Adrenal gland (tissue), 12 donors: ENCODE results near the gene SOWAHD. TPM values are rescaled to one million over a fixed set of nuclear protein-coding genes. Genes with fewer than 3 reads are reported as not detected.
"Not testable (repeated sequence)": the region's sequence is repeated elsewhere in the genome, so short reads cannot be mapped to it uniquely, and the experiment has no call there.

Experiments
- DNase-seq, 7 donors: peaks; one replicate each; pipeline ENCODE4 v3.0.0-alpha.2; 2019 to 2020
- H3K27ac ChIP-seq, 5 donors: fragments of 200-600 bp; sonication (generic) in 4 of 5; 1 replicate in 3 of 5; 2 replicates in 2 of 5; pipeline versions ENCODE4 v1.5.1 to v1.8.0; 2016 to 2020; ENCODE audit warnings: mild to moderate bottlenecking in 1 of 5
- H3K27me3 ChIP-seq: fragments of 200-600 bp; 2 replicates; pipeline ENCODE4 v1.8.0; 2021
- H3K36me3 ChIP-seq, 2 donors: fragments of 200-600 bp; replicated peaks in 1 of 2; 1 replicate in 1 of 2; 2 replicates in 1 of 2; pipeline versions ENCODE4 v1.5.1 to v1.8.0; 2018 to 2022
- H3K4me1 ChIP-seq, 2 donors: fragments of 200-600 bp; replicated peaks in 1 of 2; 1 replicate in 1 of 2; 2 replicates in 1 of 2; pipeline versions ENCODE4 v1.5.1 to v1.8.0; 2018 to 2021
- H3K4me3 ChIP-seq, 4 donors: fragments of 200-600 bp; sonication (generic) in 3 of 4; one replicate each; pipeline ENCODE4 v1.5.1; 2016 to 2018
- H3K9me3 ChIP-seq, 3 donors: fragments of 200-600 bp; sonication (generic) in 1 of 3; replicated peaks in 1 of 3; 1 replicate in 2 of 3; 2 replicates in 1 of 3; pipeline versions ENCODE4 v1.5.1 to v1.8.0; 2016 to 2021
- POLR2A ChIP-seq, 2 donors: fragments of 450-650 bp; IDR thresholded peaks; one replicate each; pipeline ENCODE4 v1.6.1; 2017; ENCODE audit warnings: antibody characterized with exemption in 2 of 2, mild to moderate bottlenecking in 2 of 2, moderate library complexity in 1 of 2
- WGBS, 4 donors: extraction: QIAGEN DNeasy Blood & Tissue Kit in 2 of 4; methylation state at CpG; one replicate each; pipeline versions ENCODE4 v1.1.5 to v1.1.7; 2013 to 2017; 5-methylcytosine and 5-hydroxymethylcytosine counted together
- intact Hi-C, 2 donors: fragments of 100-400 bp; cut with DNase I; formaldehyde crosslinking; loops; one replicate each; pipeline versions ENCODE4 v1.14.1 to v1.15.0; 2022 to 2023
- polyA plus RNA-seq, 3 donors: library from polyadenylated mRNA; stranded (reverse); fragments of 200-250 nt in 2 of 3; fragments of 350-450 nt in 1 of 3; fragmentation: Illumina TruSeq in 1 of 3; extraction: RNeasy Lipid Tissue Mini Kit (QIAGEN cat#74804) in 1 of 3; gene quantifications; one replicate each; pipeline ENCODE4 v1.2.3, GENCODE V29; 2013 to 2014
- small RNA-seq, 2 donors: library from RNA; depleted of rRNA; stranded (forward); fragments of <200 nt; gene quantifications; one replicate each; pipeline ENCODE3, GENCODE V24; 2016
- total RNA-seq, 9 donors: library from RNA; depleted of rRNA in 4 of 9; stranded (reverse); fragments of >200 nt in 4 of 9; fragments of 120-200 nt in 1 of 9; fragmentation: NEBNext Ultra II Directional in 1 of 9; extraction: Animal tissue kit (Norgen Biotek cat#: 25700) in 1 of 9; gene quantifications; one replicate each; pipeline versions ENCODE4 v1.1.0 to v1.2.4, GENCODE V29; 2013 to 2023
- TF ChIP-seq, protein P1 (sequence below), 6 experiments: fragments of 450-650 bp in 4 of 6; fragments of 200-600 bp in 2 of 6; sonication (generic) in 1 of 6; IDR thresholded peaks; 1 replicate in 5 of 6; 2 replicates in 1 of 6; pipeline versions ENCODE4 v1.5.1 to v1.8.0; 2016 to 2021; ENCODE audit warnings: antibody characterized with exemption in 6 of 6, mild to moderate bottlenecking in 2 of 6, moderate library complexity in 1 of 6
- donor health status: healthy with polysubstance abuse.
- donor health status: Bipolar disorder and iron deficiency.
- donor health status: DM: yes; HTN: yes; CAD: no.
- donor health status: DM: no; HTN: no; CAD: no.
- donor health status: DM: no; HTN: no; CAD: no.
- donor health status: DM: yes; HTN: yes; CAD: no.

The SOWAHD gene
- total and polyA plus RNA-seq, 12 donors: 0.13 to 5.9 (median 1.3) TPM; not detected in 1

DNA sequence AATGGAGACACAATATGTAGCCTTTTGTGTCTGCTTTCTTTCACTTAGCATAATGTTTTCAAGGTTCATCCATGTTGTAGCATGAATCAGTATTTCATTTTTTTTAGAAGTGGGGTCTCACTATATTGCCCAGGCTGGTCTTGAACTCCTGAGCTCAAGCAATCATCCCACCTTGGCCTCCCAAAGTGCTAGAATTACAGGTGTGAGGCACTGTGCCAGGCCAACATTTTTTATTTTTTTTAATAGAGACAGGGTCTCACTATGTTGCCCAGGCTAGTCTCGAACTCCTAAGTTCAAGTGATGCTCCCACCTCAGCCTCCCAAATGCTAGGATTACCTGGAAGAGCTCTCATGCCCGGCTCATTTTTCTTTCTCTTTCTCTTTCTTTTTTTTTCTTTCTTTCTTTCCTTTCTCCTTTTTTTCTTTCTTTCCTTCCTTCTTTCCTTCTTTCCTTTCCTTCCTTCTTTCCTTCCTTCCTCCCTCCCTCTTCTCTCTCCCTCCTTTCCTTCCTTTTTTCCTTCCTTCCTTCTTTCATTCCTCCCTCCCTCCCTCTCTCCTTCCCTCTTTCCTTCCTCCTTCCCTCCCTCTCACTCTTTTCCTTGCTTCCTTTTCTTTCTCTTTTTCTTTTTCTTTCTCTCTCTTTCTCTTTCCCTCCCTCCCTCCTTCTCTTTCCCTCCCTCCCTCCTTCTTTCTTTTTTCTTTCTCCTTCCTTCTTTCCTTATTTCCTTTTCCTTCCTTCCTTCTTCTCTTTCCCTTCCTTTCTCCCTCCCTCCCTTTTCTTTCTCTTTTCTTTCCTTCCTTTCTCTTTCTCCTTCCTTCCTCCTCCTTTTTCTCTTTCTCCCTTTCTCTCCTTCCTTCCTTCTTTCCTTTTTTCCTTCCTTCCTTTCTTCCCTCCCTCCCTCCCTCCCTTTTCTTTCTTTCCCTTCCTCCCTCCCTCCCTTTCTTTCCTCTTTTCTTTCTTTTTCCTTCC, 43.1 kb downstream of the SOWAHD start:
- no peaks in the 10 kb centered on the region for H3K4me1 ChIP-seq
- no peaks in the 10 kb centered on the region for H3K9me3 ChIP-seq
- H3K27ac ChIP-seq: no peak overlapping the region
- intact Hi-C loops: no loop called here
- H3K36me3 ChIP-seq: no peaks in the 10 kb centered on the region
- TF ChIP-seq, protein P1, sequence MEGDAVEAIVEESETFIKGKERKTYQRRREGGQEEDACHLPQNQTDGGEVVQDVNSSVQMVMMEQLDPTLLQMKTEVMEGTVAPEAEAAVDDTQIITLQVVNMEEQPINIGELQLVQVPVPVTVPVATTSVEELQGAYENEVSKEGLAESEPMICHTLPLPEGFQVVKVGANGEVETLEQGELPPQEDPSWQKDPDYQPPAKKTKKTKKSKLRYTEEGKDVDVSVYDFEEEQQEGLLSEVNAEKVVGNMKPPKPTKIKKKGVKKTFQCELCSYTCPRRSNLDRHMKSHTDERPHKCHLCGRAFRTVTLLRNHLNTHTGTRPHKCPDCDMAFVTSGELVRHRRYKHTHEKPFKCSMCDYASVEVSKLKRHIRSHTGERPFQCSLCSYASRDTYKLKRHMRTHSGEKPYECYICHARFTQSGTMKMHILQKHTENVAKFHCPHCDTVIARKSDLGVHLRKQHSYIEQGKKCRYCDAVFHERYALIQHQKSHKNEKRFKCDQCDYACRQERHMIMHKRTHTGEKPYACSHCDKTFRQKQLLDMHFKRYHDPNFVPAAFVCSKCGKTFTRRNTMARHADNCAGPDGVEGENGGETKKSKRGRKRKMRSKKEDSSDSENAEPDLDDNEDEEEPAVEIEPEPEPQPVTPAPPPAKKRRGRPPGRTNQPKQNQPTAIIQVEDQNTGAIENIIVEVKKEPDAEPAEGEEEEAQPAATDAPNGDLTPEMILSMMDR (IDR thresholded peaks at IDR 0.05): no peak
- no peak for TF ChIP-seq POLR2A (IDR thresholded peaks at IDR 0.05)
- no peak overlapping the region for H3K4me3 ChIP-seq
- WGBS, 4 donors: 79 to 94% (median 94%) methylated on average over 2 of the region's 2 CpGs
- no peaks in the 10 kb centered on the region for H3K27me3 ChIP-seq
- DNase-seq: no peak

DNA sequence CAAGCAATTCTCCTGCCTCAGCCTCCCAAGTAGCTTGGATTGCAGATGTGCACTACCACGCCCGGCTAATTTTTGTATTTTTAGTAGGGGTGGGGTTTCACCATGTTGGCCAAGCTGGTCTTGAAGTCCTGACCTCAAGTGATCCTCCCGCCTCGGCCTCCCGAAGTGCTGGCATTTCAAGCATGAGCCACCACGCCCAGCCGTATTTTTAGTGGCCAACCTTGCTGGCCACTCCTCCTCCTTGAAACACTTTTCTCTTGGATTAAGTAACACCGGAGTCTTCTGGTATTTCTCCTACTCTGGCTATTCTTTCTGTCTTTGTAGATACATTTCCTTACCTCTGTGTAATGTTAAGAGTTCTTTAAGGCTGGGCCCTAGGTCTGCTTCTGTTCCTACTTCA, 44.2 kb downstream of the SOWAHD start:
- H3K27ac ChIP-seq: no peak overlapping the region
- TF ChIP-seq POLR2A (IDR thresholded peaks at IDR 0.05): no peak
- TF ChIP-seq, protein P1 (IDR thresholded peaks at IDR 0.05): no peak
- no peak for DNase-seq
- no peaks in the 10 kb centered on the region for H3K27me3 ChIP-seq
- H3K36me3 ChIP-seq: no peaks in the 10 kb centered on the region
- H3K4me1 ChIP-seq: no peaks in the 10 kb centered on the region
- intact Hi-C loops: no loop called here
- WGBS, 4 donors: 83 to 93% (median 90%) methylated on average over 8 of the region's 8 CpGs
- no peak overlapping the region for H3K4me3 ChIP-seq
- no peaks in the 10 kb centered on the region for H3K9me3 ChIP-seq

DNA sequence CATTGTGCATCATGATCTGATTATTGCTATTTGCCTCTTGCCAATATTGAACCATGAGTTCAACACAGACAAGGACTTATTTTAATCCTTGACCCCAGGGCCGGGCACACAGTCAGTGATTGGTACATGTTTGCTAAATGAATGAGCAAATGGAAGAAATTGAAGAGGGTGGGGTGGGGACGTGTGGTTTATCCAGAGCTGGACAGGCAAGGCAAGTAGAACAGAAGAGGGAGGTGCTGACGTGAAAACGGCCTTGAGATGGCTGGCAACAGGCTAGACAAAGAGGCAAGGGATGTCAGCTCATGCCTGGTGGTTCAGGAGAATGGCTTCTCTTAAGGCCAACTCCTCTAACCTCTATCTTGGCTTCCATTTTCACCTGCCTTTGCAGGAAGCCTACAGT, 50.1 kb downstream of the SOWAHD start:
- 20 to 66% (median 39%) methylated on average over 1 to 3 of the region's 4 CpGs for WGBS, 4 donors
- intact Hi-C loops, H3K4me3 ChIP-seq, H3K27ac ChIP-seq, H3K36me3 ChIP-seq, H3K27me3 ChIP-seq, H3K9me3 ChIP-seq, DNase-seq, H3K4me1 ChIP-seq: not testable (repeated sequence)

DNA sequence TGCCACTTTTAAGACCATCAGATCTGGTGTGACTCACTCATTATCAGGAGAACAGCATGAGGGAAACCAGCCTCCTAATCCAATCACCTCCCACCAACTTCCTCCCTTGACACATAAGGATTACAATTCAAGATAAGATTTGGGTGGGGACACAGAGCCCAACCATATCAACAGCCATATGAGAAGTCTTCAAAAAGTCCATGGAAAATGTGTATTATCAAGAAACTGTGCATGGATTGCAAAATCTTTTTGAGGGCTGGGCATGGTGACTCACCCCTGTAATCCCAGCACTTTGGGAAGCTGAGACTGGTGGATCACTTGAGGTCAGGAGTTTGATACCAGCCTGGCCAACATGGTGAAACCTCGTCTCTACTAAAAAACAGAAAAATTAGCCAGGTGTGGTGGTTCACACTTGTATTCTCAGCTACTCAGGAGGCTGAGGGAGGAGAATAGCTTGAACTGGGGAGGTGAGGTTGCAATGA, 50.8 kb downstream of the SOWAHD start:
- no peaks in the 10 kb centered on the region for H3K27me3 ChIP-seq
- 43 to 80% (median 60%) methylated on average over 1 of the region's 1 CpG for WGBS, 4 donors
- no peaks in the 10 kb centered on the region for H3K4me1 ChIP-seq
- no peaks in the 10 kb centered on the region for H3K9me3 ChIP-seq
- no peak overlapping the region for H3K27ac ChIP-seq
- intact Hi-C loops: no loop called here
- H3K4me3 ChIP-seq: no peak overlapping the region
- no peaks in the 10 kb centered on the region for H3K36me3 ChIP-seq
- TF ChIP-seq, protein P1 (IDR thresholded peaks at IDR 0.05): no peak
- TF ChIP-seq POLR2A (IDR thresholded peaks at IDR 0.05): no peak
- no peak for DNase-seq

Small RNA genes within 50 kb of the gene (small RNA-seq; reads per million reads assigned to genes)
- 0 reads per million in 2 donors for gene SNORA69

Other genes with a start within 250 kb of the SOWAHD start
- 10 to 100 TPM; 15.9 to 32.0 (median 22.6) TPM for gene STEEP1, start 193.2 kb upstream of the SOWAHD start, total RNA-seq
- gene STEEP1, start 193.2 kb upstream of the SOWAHD start, polyA plus RNA-seq: 10 to 100 TPM in 1 of 3 donors, 1 to 10 TPM in 2; 7.0 to 30.9 (median 8.5) TPM
- 10 to 100 TPM; 18.3 to 43.1 (median 35.6) TPM for gene UBE2A, start 184.0 kb upstream of the SOWAHD start, total RNA-seq
- gene UBE2A, start 184.0 kb upstream of the SOWAHD start, polyA plus RNA-seq: 10 to 100 TPM; 31.2 to 88.4 (median 33.2) TPM
- gene NKRF, start 152.2 kb upstream of the SOWAHD start, total RNA-seq: 10 to 100 TPM in 2 of 9 donors, 1 to 10 TPM in 7; 4.2 to 12.8 (median 5.7) TPM
- gene NKRF, start 152.2 kb upstream of the SOWAHD start, polyA plus RNA-seq: 10 to 100 TPM in 2 of 3 donors, 1 to 10 TPM in 1; 8.0 to 13.2 (median 12.7) TPM
- gene SEPTIN6, start 65.4 kb upstream of the SOWAHD start, total RNA-seq: 100 to 1,000 TPM in 8 of 9 donors, 10 to 100 TPM in 1; 86.5 to 204 (median 128) TPM
- gene SEPTIN6, start 65.4 kb upstream of the SOWAHD start, polyA plus RNA-seq: 100 to 1,000 TPM in 1 of 3 donors, 10 to 100 TPM in 2; 42.4 to 332 (median 78.6) TPM
- 1,000 to 10,000 TPM in 8 of 9 donors, 100 to 1,000 TPM in 1; 797 to 3,528 (median 1,914) TPM for gene RPL39, start 33.0 kb downstream of the SOWAHD start, total RNA-seq
- 1,000 to 10,000 TPM; 2,112 to 4,409 (median 2,406) TPM for gene RPL39, start 33.0 kb downstream of the SOWAHD start, polyA plus RNA-seq
- 1 to 10 TPM in 8 of 9 donors, under 1 TPM in 1; 0.95 to 6.2 (median 4.1) TPM for gene UPF3B, start 94.4 kb downstream of the SOWAHD start, total RNA-seq
- 10 to 100 TPM; 11.0 to 27.1 (median 14.0) TPM for gene UPF3B, start 94.4 kb downstream of the SOWAHD start, polyA plus RNA-seq
- gene RNF113A, start 113.1 kb downstream of the SOWAHD start, total RNA-seq: 10 to 100 TPM; 11.5 to 18.0 (median 13.8) TPM
- gene RNF113A, start 113.1 kb downstream of the SOWAHD start, polyA plus RNA-seq: 10 to 100 TPM; 16.1 to 21.5 (median 20.0) TPM
- 100 to 1,000 TPM in 4 of 9 donors, 10 to 100 TPM in 5; 46.7 to 253 (median 99.8) TPM for gene NDUFA1, start 113.2 kb downstream of the SOWAHD start, total RNA-seq
- gene NDUFA1, start 113.2 kb downstream of the SOWAHD start, polyA plus RNA-seq: 100 to 1,000 TPM; 127 to 572 (median 295) TPM
- gene AKAP14, start 137.3 kb downstream of the SOWAHD start, total RNA-seq: not detected
- not detected for gene AKAP14, start 137.3 kb downstream of the SOWAHD start, polyA plus RNA-seq
- 10 to 100 TPM in 1 of 9 donors, 1 to 10 TPM in 8; 5.1 to 13.3 (median 9.4) TPM for gene NKAP, start 185.2 kb downstream of the SOWAHD start, total RNA-seq
- 10 to 100 TPM in 2 of 3 donors, 1 to 10 TPM in 1; 9.3 to 12.8 (median 10.2) TPM for gene NKAP, start 185.2 kb downstream of the SOWAHD start, polyA plus RNA-seq